Epithelial cell of proximal tubule (primary cell): ENCODE data around the gene STOML2. TPM values are rescaled to one million over a fixed set of nuclear protein-coding genes. Genes with fewer than 3 reads are reported as not detected.

Experiments
- DNase-seq: peaks from one replicate; pipeline ENCODE4 v3.0.0-alpha.2; 2011; ENCODE audit warnings: low read depth
- H3K4me3 ChIP-seq: 2 replicates; pipeline ENCODE4 v1.5.1; 2011; ENCODE audit warnings: low read depth, mild to moderate bottlenecking, low read length
- total RNA-seq: library from RNA; depleted of rRNA; stranded (reverse); fragments of >200 nt; gene quantifications from 2 replicates; pipeline ENCODE4 v1.2.3, GENCODE V29; 2015
- TF ChIP-seq, protein P1 (sequence below): conservative IDR thresholded peaks from 2 replicates; pipeline ENCODE4 v1.5.1; 2012; ENCODE audit warnings: low read depth, mild to moderate bottlenecking, low read length

The STOML2 gene
- total RNA-seq, 1 donor from 2014 or later = 201 TPM

- DNase-seq = no peak
- TF ChIP-seq, protein P1, sequence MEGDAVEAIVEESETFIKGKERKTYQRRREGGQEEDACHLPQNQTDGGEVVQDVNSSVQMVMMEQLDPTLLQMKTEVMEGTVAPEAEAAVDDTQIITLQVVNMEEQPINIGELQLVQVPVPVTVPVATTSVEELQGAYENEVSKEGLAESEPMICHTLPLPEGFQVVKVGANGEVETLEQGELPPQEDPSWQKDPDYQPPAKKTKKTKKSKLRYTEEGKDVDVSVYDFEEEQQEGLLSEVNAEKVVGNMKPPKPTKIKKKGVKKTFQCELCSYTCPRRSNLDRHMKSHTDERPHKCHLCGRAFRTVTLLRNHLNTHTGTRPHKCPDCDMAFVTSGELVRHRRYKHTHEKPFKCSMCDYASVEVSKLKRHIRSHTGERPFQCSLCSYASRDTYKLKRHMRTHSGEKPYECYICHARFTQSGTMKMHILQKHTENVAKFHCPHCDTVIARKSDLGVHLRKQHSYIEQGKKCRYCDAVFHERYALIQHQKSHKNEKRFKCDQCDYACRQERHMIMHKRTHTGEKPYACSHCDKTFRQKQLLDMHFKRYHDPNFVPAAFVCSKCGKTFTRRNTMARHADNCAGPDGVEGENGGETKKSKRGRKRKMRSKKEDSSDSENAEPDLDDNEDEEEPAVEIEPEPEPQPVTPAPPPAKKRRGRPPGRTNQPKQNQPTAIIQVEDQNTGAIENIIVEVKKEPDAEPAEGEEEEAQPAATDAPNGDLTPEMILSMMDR = peak; percentile 39
- peak overlapping the region; percentile 93 for H3K4me3 ChIP-seq
These were observed 31.0 kb downstream of the STOML2 start for GRCh38 chr9:35071814-35072460.

- no peak for DNase-seq
- TF ChIP-seq, protein P1 = no peak
- peak overlapping the region; percentile 93 for H3K4me3 ChIP-seq
These were observed 31.8 kb downstream of the STOML2 start for GRCh38 chr9:35070823-35071813.

DNA sequence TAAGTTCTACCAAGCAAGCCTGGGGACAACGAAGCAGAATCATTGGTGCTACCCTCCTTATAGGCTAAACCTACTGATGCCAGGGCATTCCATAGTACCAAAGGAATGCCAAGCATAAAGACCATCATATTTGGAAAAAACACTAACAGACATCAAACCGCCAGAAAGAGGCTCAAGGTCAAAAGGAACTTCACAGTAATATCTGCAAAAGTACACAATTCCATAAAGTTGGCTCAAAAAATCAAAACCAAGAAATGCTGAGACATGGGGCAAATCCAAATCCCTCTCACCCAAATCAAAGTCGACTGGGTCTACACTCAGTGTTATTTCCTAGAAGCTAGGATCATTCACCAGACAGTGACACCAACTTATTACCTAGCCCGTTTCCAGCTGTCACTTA, 33.9 kb downstream of the STOML2 start:
- no peak for DNase-seq
- TF ChIP-seq, protein P1 = no peak
- no peak overlapping the region for H3K4me3 ChIP-seq

DNA sequence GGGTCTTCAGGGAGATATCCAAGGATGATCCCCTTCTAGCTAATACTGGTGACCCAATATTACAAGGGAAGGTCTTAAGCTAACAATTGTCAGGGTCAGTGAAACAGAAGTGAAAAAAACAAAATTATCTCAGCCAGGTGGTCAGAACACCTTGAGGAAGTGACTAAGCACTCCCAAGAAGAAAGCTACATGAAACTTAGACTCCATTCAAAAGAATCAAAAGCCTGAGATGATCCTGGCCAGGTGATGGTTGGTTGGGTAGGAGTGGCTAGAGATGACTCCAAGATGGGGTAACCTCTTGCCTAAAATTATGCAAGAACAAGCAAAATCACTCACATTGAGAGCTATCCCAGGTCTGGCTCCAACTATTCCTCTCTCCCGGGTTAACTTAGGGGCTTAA, 35.9 kb downstream of the STOML2 start:
- TF ChIP-seq, protein P1 = no peak
- no peak overlapping the region for H3K4me3 ChIP-seq
- DNase-seq = no peak

DNA sequence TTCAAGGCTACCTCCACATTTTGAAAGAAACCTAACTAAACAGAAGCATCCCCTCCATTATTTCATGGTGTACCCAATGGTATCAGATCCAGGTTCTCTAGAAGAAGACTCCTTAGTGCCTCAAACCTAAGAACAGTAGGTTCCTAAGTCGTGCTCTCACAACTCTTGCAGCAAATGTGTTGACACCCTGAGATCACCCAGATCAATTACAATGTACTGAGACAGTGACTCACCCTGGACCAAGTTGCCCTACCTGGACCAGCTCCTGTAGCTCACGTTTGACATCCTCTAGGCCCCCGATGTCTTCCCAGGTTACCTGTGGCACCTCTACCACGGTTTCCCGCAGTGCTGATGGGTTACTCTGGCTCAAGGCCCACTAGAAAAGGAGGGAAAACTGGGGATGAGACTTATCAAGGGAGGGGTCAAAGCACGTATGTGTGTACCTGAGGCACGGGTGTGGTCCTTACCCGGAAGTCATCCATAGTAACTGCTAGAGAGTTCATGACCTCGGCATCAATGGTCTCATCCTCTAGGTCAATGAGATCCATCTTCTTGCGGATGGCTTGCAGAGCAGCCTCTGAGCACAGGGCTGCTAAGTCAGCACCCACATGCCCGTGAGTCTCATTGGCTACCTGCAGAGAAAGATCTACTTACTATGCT, 42.3 kb downstream of the STOML2 start:
- no peak for DNase-seq
- no peak overlapping the region for H3K4me3 ChIP-seq
- TF ChIP-seq, protein P1 = no peak

DNA sequence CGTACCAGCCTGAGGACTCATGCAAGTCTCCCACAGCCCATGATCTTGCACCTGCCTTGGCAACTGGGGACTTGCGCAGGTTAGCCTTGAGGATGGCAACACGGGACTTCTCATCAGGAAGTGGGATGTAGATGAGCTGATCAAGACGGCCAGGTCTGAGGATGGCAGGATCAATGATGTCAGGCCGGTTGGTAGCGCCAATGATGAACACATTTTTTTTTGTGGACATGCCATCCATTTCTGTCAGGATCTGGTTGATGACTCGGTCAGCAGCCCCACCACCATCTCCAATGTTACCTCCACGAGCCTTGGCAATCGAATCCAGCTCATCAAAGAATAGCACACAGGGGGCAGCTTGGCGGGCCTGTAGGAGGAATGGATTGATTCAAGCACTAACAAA, 43.5 kb downstream of the STOML2 start:
- no peak overlapping the region for H3K4me3 ChIP-seq
- no peak for DNase-seq
- TF ChIP-seq, protein P1 = no peak
